Kidney glomerular epithelial cell (primary cell): Measurements from ENCODE around the gene THBS4.
A peak's percentile ranks its signal among the peaks of the same experiment; 100 is the strongest.

Experiments used
- DNase-seq: peaks from one replicate; lab custom pipeline; 2025; lab: John Stamatoyannopoulos, UW

The THBS4 gene

DNA sequence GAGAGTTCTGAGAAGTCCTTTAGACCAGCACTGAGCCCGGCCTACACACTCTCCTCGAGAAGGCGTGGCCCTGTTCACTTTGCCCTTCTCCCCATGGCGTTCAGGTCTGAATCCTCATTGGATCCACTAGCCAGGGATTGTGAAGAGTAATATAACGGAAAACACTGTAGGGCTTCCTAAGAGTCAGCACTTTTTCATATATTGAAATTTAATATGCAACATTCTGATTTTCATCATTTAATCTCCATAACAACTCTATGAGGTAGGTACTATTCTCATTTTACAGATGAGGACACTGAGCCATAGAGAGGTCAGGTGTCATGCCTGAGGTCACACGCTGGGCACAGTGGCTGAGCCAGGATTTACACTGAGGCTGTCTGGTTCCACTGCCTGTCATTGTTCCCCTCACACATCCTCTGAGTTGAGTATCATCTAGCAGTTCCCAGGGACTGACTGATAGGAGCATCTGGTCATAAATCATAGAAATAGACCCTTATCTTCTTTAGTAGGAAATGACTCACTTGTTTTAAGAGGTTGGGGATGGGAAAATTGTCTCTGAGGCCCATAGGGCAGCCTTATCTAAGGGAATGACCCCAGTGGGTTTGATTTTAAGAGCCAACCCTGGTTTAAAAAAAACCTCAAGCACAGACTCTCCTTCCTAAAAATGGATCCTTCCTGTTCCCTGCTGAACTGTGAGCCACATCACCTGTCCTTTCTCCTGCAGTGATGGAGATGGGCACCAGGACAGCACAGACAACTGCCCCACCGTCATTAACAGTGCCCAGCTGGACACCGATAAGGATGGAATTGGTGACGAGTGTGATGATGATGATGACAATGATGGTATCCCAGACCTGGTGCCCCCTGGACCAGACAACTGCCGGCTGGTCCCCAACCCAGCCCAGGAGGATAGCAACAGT lies 41.2 kb downstream of the THBS4 start:
- DNase-seq: no peak

DNA sequence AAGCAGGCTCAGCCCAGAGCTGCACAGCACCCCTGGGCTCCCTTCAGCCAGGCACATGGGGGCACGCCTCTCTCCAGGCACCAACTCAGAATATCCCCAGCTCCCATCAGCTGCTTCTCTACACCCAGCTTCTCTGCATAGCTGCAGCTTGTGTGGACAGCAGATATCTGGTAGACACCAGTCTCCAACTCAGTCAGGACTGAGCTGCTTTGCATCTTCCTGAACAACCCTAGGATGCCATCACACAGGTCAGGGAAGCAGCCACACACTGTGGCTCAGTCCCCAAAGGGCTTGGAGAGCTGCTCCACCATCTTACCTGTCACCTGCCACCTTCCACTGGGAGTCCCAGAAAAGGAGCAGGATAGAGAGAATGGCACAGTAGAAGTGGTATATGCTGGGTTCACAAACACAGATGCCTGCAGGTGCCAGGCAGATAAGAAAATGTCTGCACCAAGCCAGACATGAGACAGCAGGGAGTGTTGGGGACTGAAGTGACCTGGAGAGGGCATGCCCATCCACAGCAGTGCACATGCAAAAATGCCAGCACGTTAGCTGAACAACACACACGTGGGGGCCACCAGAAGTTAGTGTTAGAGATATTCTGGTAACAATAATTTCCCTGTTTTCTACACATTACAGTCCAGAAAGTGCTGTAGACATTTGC lies 42.0 kb downstream of the THBS4 start:
- no peak for DNase-seq

DNA sequence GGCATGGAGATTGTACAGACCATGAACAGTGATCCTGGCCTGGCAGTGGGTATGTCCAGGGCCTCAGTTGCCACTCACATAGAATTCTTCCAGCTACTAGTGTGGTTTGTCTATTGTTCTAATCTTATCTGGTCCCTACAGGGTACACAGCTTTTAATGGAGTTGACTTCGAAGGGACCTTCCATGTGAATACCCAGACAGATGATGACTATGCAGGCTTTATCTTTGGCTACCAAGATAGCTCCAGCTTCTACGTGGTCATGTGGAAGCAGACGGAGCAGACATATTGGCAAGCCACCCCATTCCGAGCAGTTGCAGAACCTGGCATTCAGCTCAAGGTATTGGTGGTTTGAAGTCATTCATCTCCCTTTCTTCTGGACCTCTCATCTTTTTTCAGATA lies 43.8 kb downstream of the THBS4 start:
- DNase-seq: no peak

DNA sequence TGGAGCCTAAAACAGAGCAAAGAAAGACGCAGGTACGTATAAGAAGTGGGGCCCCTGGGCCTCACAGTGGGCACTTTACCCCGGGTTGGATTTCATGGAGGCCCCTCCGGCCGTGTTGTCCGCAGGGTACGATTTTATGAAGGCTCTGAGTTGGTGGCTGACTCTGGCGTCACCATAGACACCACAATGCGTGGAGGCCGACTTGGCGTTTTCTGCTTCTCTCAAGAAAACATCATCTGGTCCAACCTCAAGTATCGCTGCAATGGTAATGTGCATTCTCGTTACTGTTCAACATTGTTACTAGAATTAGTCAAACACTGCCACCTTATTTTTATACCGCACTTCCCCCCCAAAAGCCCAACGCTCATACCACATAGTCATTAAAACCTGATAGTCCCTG lies 47.1 kb downstream of the THBS4 start:
- no peak for DNase-seq

- DNase-seq: no peak
These were observed 47.6 kb downstream of the THBS4 start for GRCh38 chr5:80082731-80083100.

GRCh38 chr5:80083101-80083890 lies 48.1 kb downstream of the THBS4 start:
- DNase-seq: peak; percentile 78

- DNase-seq: no peak
These were observed 55.7 kb downstream of the THBS4 start for GRCh38 chr5:80090884-80091166.

- DNase-seq: peak; percentile 50
These were observed 56.6 kb downstream of the THBS4 start for GRCh38 chr5:80091792-80092192.

GRCh38 chr5:80092486-80093107 lies 57.4 kb downstream of the THBS4 start:
- no peak for DNase-seq

- peak; percentile 35 for DNase-seq
These were observed 58.6 kb downstream of the THBS4 start for GRCh38 chr5:80093796-80094195.

DNA sequence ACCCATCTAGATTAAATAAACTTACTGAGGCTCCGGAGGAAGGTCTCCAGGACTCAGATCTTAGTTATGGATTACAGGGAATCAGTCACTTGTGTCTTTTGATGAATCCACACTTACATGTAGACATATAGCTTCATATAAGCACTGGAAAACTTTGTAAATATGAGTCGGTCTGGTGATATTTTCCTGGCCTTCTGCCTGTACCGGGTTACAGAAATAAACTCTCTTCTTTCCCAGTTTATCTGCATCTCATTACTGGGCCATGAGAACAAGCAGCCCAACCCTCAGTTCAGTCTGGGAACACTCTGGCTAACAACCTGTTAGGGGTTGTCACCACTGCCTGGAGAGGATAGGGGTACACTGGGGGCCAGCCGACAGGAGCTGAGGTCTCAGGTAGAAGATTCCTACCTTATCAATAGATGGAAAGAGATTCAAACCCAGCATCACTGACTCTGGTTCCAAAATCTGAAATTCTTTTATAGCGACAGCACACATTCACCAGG lies 59.1 kb downstream of the THBS4 start:
- DNase-seq: no peak

GRCh38 chr5:80097451-80097850 lies 62.3 kb downstream of the THBS4 start:
- no peak for DNase-seq

- DNase-seq: no peak
These were observed 66.8 kb downstream of the THBS4 start for GRCh38 chr5:80101993-80102392.

- no peak for DNase-seq
These were observed 68.2 kb downstream of the THBS4 start for GRCh38 chr5:80103371-80103770.

- no peak for DNase-seq
These were observed 70.7 kb downstream of the THBS4 start for GRCh38 chr5:80105698-80106439.

DNA sequence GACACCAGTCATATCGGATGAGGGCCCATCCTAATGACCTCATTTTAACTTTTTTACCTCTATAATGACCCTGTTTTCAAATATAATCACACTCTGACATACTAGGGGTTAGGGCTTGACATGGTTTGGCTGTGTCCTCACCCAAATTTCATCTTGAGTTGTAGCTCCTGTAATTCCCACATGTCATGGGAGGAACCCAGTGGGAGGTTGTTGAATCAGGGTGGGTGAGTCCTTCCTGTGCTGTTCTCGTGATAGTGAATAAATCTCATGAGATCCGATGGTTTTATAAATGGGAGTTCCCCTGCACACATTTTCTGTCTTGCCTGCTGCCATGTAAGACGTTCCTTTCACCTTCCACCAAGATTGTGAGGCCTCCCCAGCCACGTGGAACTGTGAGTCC lies 71.8 kb downstream of the THBS4 start:
- DNase-seq: no peak

DNA sequence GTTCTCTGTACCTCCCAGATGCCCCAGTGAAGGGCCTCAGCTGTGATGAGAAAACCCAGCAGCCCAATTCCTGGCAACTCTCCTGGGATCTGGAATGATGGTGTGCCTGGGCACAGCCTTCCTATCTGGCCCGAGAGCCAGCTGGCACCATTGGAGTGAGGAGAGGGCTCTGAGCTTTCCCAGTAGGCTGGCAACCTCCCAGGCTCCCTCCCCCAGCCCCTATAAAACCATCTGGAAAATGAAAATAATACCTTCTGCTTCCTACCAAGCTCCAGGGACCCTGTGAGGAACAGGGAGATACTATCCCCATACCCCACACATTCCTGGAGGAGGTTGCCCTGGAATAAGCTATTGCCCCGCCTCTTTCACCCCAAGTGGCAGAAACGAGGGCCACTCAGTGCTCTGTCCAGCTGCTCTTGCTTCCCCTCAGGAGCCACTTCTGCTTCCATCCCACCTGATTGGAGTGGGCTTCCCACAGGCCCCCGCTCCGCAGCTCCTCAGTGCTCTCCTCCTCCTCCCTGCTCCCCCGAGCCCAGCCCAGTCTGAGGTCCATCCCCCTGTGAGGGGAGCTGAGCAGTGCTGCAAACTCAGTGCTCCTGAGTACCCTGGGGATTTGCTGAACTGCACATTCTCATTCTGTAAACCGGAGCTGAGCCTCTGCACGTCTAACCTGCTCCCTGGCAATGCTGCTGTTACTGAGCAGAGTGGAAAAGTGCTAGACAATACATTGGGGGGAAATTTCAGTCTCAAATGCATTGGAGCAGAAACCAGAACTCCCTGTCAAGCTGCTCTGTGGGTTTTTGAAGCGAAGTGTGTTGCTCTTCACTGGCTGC lies 74.7 kb downstream of the THBS4 start:
- no peak for DNase-seq

GRCh38 chr5:80111376-80111990 lies 76.3 kb downstream of the THBS4 start:
- DNase-seq: peak; percentile 9

DNA sequence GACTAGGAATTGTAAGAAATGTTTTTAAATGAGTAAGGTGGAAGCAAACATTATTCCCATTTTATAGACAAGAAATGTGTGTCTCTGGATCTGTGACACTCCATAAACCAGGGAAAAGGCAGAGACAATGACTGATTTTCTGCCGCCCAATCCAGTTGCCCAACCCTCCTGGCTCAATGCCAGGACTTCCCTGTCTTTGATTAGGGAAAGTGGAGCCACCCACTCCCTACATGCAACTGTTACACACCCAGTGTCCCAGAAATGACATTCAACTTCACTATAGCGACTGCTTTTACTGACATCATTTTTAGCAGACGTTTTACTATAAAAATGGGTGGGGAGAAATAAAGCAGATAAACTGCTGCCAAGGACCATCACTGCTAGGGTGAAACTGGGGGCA lies 79.7 kb downstream of the THBS4 start:
- no peak for DNase-seq

DNA sequence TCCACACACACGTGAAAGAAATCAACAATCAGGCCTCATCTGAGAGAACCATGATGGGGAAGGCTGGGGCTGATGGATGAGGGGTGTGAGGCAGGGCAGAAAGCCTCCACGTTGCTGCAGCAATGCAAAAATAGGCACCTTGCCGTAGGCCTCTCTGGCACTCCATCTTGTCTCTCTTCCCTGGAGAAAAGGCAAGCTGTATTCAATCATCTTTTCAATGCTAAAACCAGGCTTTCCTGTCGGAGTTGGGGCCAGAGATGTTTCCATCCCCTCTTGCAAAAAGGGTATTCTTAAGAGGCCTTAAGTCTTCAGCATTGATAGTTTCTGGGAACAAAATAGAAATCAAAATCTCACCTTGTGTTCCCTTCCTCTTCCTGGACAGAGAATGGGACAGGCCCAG lies 80.9 kb downstream of the THBS4 start:
- DNase-seq: no peak
